Daoy (cell line): Measurements from ENCODE around the gene GLI3. TPM values are rescaled to one million over a fixed set of nuclear protein-coding genes. Genes with fewer than 3 reads are reported as not detected.

ENCODE experiments used
- DNase-seq: peaks from one replicate; pipeline ENCODE4 v3.0.0-alpha.2; 2015; ENCODE audit warnings: low read depth
- total RNA-seq: library from RNA; depleted of rRNA; stranded (reverse); fragments of >200 nt; shearing (Covaris generic); gene quantifications from 2 replicates; pipeline ENCODE4 v1.2.3, GENCODE V29; 2014

GLI3 gene
- total RNA-seq, 1 experiment from 2014 or later, result 7.2 TPM

DNA sequence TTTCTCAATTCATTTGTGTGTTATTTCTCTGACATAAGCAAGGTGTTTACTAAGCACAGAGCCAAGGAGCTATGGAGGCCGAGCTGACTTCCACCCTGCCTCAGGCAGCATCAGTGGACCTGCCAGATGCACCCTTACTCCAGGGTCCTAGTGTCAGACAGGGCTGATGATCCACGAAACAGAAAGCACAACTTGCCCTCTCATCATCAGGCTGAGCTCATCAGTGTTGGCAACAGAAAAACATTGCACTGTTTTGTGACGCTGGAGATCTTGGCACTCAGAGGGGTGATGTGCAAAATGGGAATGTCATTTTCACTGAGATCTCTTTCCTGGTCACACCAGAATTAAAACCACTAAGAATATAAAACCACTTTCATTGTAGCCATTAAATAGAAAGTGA, 201.8 kb downstream of the GLI3 start:
- no peak for DNase-seq

DNA sequence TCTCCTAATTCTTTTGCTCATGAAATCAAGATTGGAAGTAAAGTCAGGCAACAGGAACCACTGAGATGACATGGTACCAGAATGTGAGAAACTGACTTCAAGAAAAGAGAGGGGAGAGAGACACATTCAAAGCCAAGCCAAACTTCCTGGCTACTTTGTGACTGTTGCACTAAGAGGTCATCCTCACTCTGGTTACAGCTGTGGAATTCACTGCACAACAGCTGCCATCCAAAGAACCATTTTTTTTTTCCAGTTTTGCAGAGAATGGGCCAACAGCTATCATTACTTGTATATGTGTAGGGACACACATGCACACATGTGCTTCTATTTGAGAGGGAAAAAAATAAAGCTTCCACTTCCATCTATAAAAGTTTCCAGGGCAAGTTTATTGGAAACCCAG, 203.5 kb downstream of the GLI3 start:
- DNase-seq, result no peak

DNA sequence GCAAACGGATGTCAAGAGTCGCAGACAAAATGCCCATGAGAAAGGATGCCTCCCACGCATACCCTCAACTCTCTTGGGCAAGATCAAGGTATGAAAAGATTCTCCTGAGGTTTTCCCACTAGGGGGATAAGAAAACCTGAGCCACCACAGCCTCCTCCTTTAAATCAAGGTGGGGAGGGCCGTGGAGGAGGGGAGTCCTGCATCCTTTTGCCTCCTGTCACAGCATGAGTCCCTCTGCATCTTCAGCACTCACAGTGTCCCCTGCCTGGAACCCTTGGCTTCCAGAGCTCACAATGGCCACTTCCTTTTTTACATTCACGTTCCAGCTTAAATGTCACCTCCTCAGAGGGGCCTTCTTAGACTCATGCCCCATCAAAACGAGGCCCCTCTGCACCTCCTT, 207.6 kb downstream of the GLI3 start:
- no peak for DNase-seq

DNA sequence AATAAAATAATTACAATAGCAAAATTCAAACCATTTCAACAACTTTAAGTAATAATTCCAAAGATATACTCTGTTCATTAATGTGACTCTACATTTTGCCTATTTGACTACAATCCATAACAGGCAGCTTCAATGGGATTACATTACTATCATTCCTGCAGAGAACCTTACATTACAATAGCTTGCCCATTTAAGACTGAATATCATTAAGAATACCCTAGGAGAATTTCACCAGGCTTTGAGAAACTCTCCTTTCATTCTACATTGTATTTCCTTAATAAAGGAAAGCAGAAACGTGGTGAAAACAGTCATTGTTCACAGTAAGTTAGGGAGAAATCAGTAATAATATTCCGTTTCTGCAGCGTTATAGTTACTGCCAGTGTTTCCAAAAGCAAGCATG, 209.5 kb downstream of the GLI3 start:
- no peak for DNase-seq

DNA sequence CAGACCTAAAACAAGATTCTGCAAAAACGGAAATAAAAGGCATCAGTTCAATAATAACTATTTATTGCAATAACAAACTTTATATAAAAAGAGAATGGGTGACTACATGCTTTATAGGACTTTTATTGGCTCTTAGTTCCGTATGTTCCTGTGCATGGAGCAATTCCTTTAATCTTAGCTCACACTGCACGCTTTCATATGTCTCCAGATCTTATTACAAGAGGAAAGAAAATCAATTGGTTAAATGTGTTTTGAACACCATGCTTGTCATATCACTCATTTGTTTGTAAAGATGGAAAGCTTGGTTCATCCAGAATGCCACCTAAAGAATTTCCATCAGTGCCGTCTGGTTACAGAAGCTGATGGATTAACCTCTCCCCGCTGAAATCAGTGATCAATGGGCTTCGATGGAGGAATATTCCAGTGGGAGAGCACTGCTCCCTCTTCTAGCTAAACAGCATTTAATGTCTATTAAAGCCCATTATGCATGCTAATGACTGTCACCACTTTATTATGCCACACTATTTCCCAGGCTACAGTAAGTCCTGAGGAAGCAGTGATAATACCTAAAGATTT, 210.3 kb downstream of the GLI3 start:
- no peak for DNase-seq

DNA sequence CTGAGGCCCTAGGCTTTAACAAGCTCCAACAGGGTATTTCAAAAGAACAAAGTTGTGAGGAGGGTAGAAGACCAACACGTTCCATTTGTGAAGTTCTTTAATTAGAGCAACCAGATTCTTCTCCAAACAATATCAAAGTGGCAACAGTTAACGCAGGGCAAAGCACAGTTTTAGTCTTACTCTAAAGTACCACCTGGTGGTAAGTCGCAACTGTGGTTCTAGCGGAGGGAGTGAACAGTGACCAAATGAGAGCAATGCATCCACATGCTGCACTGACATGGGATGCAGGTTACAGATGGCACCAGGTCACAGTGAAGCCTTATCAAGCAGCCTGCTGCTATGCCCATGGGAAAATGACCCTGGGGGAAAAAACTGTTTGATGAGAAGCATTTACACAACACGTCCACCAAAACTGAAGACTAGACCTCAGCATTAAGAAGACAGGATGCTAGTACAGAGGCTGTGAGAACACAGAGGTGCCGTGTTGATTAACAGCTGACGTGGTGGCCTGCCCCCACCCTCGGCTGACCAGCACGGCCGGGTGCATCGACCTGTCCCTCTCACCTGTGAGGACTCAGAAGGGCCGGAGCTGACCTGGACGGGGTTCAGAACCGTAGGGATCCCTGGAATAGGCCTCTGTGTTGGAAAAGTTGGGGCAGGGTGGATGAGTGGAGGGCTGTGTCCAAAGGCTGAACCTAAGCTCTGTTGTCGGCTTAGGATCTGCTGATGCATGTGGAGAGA, 211.2 kb downstream of the GLI3 start:
- DNase-seq, result no peak

DNA sequence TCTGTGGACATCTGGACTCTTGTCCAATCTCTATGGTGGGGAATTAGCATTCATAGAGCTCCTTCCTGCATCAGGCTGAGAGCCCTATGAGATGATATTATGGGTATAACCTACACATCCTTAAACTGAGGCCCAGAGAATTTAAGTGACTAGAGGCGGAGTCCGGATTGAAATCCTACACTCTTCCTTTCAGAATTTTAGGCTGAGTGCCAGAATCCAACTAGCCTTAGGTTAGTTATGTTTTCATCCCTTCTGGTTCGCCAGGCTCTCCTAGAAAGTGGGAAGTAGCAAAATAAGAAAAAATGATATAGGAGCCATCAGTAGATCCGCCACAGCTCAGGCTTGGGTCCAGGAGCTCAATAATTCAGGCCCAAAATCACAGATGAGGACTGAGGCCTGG, 212.5 kb downstream of the GLI3 start:
- no peak for DNase-seq

DNA sequence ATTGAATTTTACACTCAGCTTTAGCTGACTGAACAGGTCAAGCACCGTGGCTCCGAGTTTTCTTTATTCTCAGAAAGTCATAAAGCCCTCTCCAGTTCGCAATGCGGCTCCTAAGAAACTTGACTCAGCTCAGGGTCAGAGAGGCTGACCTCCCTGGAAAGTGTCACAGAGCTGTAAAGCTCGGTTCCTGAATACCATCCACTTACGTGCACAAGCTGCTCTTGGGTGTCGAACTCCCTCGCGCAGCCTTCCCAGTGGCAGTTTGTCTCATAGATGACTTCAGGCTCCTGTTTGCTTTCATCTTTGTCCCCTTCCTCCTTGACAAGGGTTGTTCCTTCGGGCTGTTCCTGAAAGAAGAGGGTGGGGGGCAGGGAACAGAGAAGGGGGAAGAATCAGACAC, 213.7 kb downstream of the GLI3 start:
- DNase-seq, result no peak

DNA sequence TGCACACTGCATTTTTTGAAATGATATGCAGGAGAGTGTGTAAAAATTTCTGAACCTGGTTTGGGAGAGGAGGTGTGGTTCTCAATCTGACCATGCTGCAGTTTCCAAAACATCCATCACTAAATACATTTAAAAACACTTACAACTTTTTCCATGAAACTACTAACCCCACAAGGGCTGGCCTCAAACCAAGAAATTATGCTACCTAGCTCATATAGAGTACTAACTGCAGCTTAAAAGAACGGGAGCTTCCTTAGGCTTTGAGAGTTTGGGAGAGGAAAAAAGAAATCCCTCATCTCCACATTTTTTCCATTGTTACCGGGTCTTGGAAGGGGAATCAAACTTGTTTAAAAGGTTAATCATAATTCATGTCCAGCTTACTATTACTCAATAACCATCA, 214.2 kb downstream of the GLI3 start:
- DNase-seq, result no peak

DNA sequence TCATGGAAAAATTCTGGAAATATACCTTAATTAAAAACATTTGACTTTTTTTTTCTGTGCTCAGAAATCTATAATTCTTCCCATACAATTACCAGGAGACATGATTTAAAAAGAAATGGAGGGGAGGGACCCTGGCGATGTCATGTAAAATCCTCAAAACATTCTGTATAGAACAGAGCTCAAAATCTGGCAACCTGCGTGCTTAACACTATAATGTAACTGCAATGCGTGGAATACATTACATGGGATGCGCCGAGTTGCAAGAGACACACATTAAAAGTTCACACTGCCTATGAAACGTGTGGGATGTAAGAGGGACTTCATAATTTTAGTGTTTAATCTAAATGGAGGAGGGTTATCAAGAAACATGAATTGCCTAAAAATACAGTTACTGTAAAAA, 215.0 kb downstream of the GLI3 start:
- no peak for DNase-seq

DNA sequence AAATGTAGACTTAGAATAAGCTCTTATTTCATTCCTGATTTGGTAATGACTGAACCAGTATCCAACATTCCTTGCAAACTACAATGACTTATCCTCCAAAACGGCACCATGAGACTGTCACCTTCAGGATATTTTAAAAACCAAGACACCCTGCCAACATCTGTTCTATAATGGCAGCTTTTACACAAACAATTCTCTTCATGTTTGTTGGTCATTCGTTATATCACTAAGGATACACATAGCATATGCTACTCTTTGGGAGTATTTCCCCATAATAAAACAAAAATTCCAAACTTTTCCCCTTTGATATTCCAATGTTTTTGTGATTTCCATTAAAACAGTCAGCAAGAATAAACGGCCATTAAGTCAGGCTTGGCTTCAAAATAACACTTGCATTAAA, 215.4 kb downstream of the GLI3 start:
- DNase-seq, result no peak

DNA sequence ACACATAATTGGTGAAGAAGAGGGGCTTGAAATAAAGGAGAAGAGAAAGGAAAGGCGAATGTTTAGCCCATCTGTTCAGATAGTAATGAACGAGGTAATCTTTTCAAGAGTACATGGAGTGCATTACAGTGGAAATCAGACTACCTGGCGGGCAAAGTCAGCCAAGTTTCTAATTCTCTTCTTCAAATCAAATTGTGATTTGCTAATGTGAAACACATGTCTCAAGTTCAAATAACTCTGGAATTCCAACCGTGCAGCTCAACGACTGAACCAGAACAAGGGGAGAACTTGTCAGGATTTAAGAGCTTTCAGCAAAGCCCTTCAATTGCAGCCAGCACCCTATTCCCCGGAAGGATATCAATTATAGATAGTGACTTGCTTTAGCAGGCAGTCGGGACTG, 216.9 kb downstream of the GLI3 start:
- no peak for DNase-seq

DNA sequence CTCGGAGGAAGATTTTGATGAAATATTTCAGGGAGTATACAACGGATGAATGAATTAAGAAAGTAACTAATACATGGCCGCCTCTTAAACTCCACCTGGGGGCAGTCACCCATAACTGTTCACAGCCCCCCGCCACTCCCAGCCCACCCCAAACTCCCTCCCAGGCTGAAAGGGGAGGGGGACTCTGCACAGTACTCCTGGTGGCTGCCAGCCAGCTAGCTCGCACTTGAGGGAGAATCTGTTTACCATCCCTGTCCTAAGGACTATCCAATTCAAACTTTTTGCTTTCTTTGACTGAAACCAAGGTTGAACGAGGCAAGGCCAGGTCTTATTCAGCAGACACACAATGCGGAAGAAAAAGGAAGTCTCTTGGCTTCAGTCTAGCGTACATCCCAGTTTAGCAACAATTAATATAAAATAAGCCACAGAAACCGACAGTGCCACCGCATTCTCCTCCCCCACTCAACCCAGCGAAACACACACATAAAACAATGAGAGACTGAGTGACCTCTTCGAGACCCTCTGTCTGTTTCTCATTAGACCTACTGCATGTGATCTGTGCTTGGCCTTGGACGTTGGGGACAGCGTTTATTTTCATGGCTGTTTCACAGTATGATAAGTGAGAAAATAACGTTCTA, 219.5 kb downstream of the GLI3 start:
- no peak for DNase-seq

DNA sequence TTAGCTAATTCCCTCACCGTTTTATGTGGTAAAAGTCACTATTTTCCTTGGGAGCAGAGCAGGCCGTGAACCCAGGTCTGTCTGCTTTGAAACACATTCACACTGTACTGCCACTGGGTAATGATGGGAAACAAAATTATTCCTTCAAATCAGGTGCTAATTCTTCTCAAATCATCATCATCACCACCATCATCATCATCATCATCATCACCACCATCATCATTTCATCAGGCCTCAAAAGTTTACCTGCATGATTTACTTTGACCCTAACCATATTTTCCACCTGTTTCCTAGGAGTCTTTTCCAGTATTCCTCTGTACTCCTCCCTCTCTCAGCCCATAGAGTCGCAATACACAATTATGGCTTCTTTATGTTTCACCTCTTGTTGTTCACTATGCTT, 220.5 kb downstream of the GLI3 start:
- no peak for DNase-seq

DNA sequence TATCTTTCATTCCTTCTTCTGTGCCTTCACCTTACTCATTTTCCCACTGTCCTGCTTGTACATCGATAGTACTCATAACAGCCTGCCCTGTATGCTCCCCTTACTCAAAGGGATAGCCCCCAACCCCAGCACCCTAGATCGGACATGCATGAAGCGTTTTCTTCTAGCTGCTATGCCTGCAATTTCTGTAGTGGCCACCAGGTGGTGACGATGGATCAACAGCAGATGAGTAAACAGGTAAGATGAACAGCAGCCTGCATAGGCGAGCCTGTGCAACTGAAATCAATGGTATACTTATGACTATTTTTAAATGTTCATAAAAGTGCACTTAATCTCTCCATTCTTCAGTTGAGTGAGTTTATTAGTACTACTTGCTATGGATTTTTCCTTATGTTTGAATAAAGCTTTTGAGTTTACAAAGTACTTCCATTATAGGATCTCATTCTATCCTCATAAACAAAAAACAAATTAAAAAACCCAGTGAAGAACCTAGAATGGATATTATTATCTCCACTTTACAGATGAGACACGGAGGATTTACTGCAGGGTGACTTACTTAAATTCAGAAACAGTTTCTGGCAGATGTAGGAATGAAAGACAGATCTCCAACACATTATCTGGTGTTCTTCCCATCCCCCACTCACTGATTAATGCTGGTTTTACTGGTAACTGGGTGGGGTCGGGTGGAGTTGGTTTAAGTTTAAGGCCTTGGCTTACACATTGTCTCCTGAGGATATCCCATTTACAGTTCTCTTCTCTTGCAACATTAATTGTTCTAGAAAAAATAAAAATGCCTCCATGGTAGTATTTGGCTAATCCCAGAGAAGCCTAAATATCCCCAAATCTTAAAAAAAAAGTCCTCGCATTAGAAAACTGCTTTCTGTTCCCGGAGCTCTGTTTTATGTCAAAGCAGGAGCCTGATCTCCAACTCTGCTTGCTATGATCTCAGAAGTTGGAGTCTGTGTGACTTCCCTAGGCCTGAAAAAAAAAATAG, 222.1 kb downstream of the GLI3 start:
- peak; percentile 51 for DNase-seq

DNA sequence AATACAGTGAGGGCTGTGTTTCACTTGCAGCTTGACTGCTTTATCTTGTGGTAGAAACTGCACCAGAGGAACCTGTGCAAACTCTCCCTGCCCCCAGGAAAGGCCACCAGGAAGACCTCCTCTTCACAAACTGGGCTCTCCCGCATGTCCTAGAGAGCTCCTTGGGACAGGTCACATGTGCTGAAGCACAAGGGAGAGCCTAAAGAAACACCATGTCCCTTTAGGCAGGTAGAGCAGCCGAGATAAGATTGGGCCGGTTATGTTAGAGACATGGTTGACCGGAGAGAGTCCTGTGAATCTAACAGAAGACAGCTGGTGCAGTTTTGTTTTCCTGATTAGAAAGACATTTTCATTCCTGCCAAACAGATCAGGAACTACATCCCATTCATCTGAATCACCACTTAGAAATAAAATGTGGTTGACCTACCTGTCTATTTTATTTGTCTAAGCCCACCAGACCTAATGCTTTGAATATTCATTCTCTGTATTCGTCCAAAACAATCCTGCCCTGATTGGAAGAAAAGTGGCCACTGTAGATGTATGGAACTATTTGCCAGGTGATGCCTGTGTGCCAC, 224.1 kb downstream of the GLI3 start:
- DNase-seq, result no peak

DNA sequence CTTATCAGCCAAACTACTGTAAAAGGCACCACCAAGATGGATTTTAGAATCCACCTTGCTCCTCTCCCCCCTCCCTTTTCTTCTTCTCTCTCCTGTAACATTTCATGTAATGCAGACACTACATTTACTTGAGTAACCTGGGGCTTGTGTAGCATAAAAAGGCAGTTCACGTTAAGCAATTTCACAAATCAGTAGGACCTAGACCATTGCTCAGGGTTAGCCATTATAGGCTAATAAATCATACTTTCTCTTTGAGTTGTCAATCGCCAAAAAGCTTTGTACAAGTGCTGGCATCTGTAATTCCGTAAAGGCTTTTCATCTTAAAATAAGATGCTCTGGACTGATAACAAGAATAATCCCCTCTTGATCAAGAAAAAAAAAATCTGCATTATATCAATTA, 224.7 kb downstream of the GLI3 start:
- no peak for DNase-seq

DNA sequence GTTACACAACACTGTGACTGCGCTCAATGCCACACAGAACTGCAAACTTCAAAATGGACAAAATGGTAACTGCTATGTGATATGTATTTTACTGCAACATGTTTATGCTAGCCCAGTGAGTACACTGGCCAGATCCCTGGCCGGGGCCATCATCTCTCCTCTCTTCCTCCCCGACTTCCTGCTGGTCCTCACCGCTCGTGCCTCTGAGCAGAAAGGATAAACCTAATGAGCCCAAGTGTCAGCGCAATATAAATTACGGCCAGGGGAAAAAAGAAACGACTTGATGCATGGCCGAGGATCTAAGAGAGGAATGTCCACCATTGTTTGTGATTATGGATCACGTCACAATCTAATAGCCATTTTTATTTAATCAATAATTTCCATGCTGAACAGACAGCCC, 225.2 kb downstream of the GLI3 start:
- no peak for DNase-seq

DNA sequence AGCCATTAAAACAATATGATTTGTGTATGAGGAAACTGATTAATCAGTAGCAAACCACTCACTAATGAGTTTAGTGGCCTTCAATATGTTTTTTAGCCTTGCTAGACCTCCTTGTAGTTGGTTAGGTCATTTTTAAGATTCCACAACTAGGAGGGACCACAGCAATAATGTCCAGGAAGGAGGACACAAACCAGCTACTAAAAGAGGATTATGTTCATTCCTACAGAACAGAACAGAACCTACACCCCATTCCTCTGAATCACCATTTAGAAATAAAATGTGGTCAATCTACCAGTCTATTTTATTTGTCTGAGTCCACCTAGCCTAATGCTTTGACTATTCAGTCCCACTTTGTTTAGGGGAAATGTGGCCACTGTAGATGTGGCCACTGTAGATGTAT, 226.3 kb downstream of the GLI3 start:
- no peak for DNase-seq

DNA sequence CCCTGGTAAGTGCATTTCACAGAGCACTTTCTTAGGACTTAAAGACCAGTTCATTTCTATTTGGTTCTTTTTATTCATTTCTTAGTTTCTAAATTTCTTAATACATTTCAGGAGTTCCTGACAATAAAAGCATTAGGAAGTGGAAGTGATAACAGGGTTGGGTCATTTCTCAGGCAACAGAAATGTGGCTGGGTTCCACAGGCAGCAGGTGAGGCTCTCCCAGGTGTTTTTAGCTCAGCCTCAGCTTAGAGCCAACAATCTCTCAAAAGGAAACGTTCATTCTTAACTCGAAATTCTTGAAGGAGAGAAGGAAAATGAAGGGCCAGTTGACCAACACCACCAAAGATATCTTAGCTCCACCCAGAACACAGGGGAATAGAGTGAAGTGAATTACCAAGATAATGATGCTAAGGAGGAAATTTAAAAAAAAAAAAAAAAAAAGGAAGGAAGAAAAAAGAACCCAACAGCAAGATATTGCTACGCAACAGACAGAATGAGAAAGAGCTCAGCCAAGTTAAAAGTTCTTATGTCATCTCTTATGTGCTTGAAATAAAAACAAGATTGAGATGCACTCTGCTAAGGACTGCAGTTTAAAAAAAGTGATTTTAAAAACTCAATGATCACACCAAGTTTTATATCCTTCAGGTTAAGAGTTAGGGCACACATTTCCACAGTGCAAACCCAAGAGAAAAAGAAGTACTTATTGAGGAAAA, 230.1 kb downstream of the GLI3 start:
- DNase-seq, result no peak

DNA sequence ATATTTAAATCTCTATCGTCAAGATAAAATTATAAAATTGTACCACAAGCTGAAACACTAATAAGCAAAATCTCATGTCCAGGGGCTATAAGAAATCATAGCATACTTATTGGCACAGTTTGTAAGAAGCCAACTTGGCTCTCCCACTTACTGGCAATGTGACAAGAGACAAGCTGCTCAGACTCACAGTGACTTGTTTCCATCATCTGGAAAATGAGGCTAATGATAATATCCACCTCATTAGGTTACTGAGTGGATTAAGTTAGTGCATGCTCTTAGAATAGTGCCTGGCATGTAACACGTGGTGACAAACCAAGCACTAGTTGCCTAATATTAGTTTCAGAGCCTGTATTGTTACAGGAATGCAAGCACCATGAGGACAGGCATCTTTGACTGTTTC, 234.4 kb downstream of the GLI3 start:
- no peak for DNase-seq
